Fibroblast of lung (primary cell): ENCODE measurements around the gene SLC24A3. TPM values are rescaled to one million over a fixed set of nuclear protein-coding genes. Genes with fewer than 3 reads are reported as not detected.

ENCODE experiments used
- DNase-seq, 2 donors: peaks; one replicate each; pipeline versions ENCODE4 v3.0.0 to v3.0.0-alpha.2; 2010; ENCODE audit warnings: low read depth in 2 of 2
- H2AFZ ChIP-seq: 2 replicates; pipeline ENCODE4 v1.5.1; 2012; ENCODE audit warnings: low read length, control low read depth, inconsistent platforms
- H3K27ac ChIP-seq: 2 replicates; pipeline ENCODE4 v1.5.1; 2011; ENCODE audit warnings: low read length, control low read depth; ENCODE audit not compliant: insufficient read depth
- H3K27me3 ChIP-seq: 2 replicates; pipeline ENCODE4 v1.5.1; 2011; ENCODE audit warnings: mild to moderate bottlenecking, low read length; ENCODE audit not compliant: control insufficient read depth, insufficient read depth
- H3K36me3 ChIP-seq: 2 replicates; pipeline ENCODE4 v1.5.1; 2011; ENCODE audit warnings: low read length; ENCODE audit not compliant: control insufficient read depth, insufficient read depth
- H3K4me1 ChIP-seq: 2 replicates; pipeline ENCODE4 v1.5.1; 2011; ENCODE audit warnings: low read length; ENCODE audit not compliant: control insufficient read depth, insufficient read depth; ENCODE audit errors: extremely low read depth
- H3K4me2 ChIP-seq: 2 replicates; pipeline ENCODE4 v1.5.1; 2011; ENCODE audit warnings: low read length, control low read depth; ENCODE audit not compliant: insufficient read depth; ENCODE audit errors: extremely low read depth
- H3K4me3 ChIP-seq, 4 experiments: fragments of 200-600 bp in 1 of 4; sonication (generic) in 1 of 4; replicated peaks in 1 of 4; 2 replicates each; pipeline ENCODE4 v1.5.1; 2011 to 2016; ENCODE audit warnings: low read length in 4 of 4, low read depth in 3 of 4, mild to moderate bottlenecking in 3 of 4, control low read depth in 2 of 4, inconsistent platforms in 1 of 4, mixed read lengths in 1 of 4; ENCODE audit not compliant: insufficient read depth in 1 of 4; ENCODE audit errors: control extremely low read depth in 1 of 4
- H3K79me2 ChIP-seq: 2 replicates; pipeline ENCODE4 v1.5.1; 2012; ENCODE audit warnings: mild to moderate bottlenecking, low read length, inconsistent platforms; ENCODE audit not compliant: control insufficient read depth, insufficient read depth
- H3K9ac ChIP-seq: 2 replicates; pipeline ENCODE4 v1.5.1; 2011; ENCODE audit warnings: mild to moderate bottlenecking, low read length, control low read depth; ENCODE audit not compliant: insufficient read depth
- H3K9me3 ChIP-seq: 2 replicates; pipeline ENCODE4 v1.5.1; 2012; ENCODE audit warnings: low read depth, low read length; ENCODE audit not compliant: control insufficient read depth, insufficient read depth
- H4K20me1 ChIP-seq: 2 replicates; pipeline ENCODE4 v1.5.1; 2011; ENCODE audit warnings: low read length; ENCODE audit not compliant: control insufficient read depth, insufficient read depth; ENCODE audit errors: extremely low read depth
- CTCF ChIP-seq, 2 donors: IDR thresholded peaks in 1 of 2; conservative IDR thresholded peaks in 1 of 2; 1 replicate in 1 of 2; 2 replicates in 1 of 2; pipeline ENCODE4 v1.5.1; 2011 to 2012; ENCODE audit warnings: low read length in 2 of 2, control low read depth in 1 of 2, inconsistent platforms in 1 of 2, low read depth in 1 of 2, mild to moderate bottlenecking in 1 of 2
- EZH2 ChIP-seq: IDR thresholded peaks from 2 replicates; pipeline ENCODE4 v1.5.1; 2012; ENCODE audit warnings: low read length, control low read depth, mild to moderate bottlenecking; ENCODE audit errors: missing control alignments
- polyA plus RNA-seq, 2 donors: library from polyadenylated mRNA; depleted of rRNA in 1 of 2; stranded (reverse) in 1 of 2; unstranded in 1 of 2; fragments of >200 nt; gene quantifications; 2 replicates each; pipeline ENCODE4 v1.2.1, GENCODE V29; 2011 to 2012; ENCODE audit warnings: missing spikeins in 1 of 2
- total RNA-seq: library from RNA; depleted of rRNA; stranded (reverse); fragments of >200 nt; gene quantifications from 2 replicates; pipeline ENCODE4 v1.2.1, GENCODE V29; 2014

Gene SLC24A3
- total and polyA plus RNA-seq, 2 donors (not counting 1 experiment from before 2014, with no cell fraction given), result 0.03 to 1.8 TPM

GRCh38 chr20:19212821-19213502 is 520 bp downstream of the SLC24A3 start:
- H2AFZ ChIP-seq, result no peak overlapping the region
- no peak overlapping the region for H3K4me2 ChIP-seq

GRCh38 chr20:19213946-19214490 is 1.6 kb downstream of the SLC24A3 start:
- H2AFZ ChIP-seq, result no peak overlapping the region
- H4K20me1 ChIP-seq, result no peaks in the 10 kb centered on the region
- no peaks in the 10 kb centered on the region for H3K36me3 ChIP-seq
- H3K9me3 ChIP-seq, result no peaks in the 10 kb centered on the region
- TF ChIP-seq EZH2, result no peak
- no peak overlapping the region for H3K27ac ChIP-seq
- peaks cover 29% of the 10 kb centered on the region for H3K27me3 ChIP-seq
- no peaks in the 10 kb centered on the region for H3K4me1 ChIP-seq
- H3K4me3 ChIP-seq, result no peak overlapping the region
- no peak for DNase-seq
- no peak overlapping the region for H3K9ac ChIP-seq
- H3K79me2 ChIP-seq, result no peaks in the 10 kb centered on the region
- no peak overlapping the region for H3K4me2 ChIP-seq

More at GRCh38 chr20:19212821-19213502, 520 bp downstream of the SLC24A3 start:
- peak; percentile 81 for TF ChIP-seq EZH2
- TF ChIP-seq CTCF (conservative IDR thresholded peaks at IDR 0.05 in 1 of 2, IDR thresholded peaks at IDR 0.05 in 1 of 2; ENCODE audit: low read depth in 1 of 2, low read length in 2 of 2), result peak in 1 of 2 donors; percentile 28
- no peaks in the 10 kb centered on the region for H3K9me3 ChIP-seq
- H3K27ac ChIP-seq, result no peak overlapping the region
- no peak overlapping the region for H3K9ac ChIP-seq
- no peaks in the 10 kb centered on the region for H4K20me1 ChIP-seq
- H3K27me3 ChIP-seq, result peaks cover 29% of the 10 kb centered on the region
- no peaks in the 10 kb centered on the region for H3K79me2 ChIP-seq
- no peaks in the 10 kb centered on the region for H3K4me1 ChIP-seq
- H3K36me3 ChIP-seq, result no peaks in the 10 kb centered on the region
- DNase-seq, result peak; percentile 9 to 31
- no peak overlapping the region for H3K4me3 ChIP-seq

GRCh38 chr20:19218411-19218810 is 6.0 kb downstream of the SLC24A3 start:
- no peaks in the 10 kb centered on the region for H3K36me3 ChIP-seq
- no peak overlapping the region for H3K4me2 ChIP-seq
- H3K79me2 ChIP-seq, result no peaks in the 10 kb centered on the region
- TF ChIP-seq CTCF (conservative IDR thresholded peaks at IDR 0.05 in 1 of 2, IDR thresholded peaks at IDR 0.05 in 1 of 2; ENCODE audit: low read depth in 1 of 2, low read length in 2 of 2) (no peak), EZH2 (no peak)
- no peaks in the 10 kb centered on the region for H3K4me1 ChIP-seq
- H3K27me3 ChIP-seq, result peaks cover 10% of the 10 kb centered on the region
- no peak overlapping the region for H3K9ac ChIP-seq
- H4K20me1 ChIP-seq, result no peaks in the 10 kb centered on the region
- DNase-seq, result no peak
- no peaks in the 10 kb centered on the region for H3K9me3 ChIP-seq
- no peak overlapping the region for H2AFZ ChIP-seq
- no peak overlapping the region for H3K4me3 ChIP-seq
- H3K27ac ChIP-seq, result no peak overlapping the region
